ENCODE data around the gene RPUSD2. TPM values are rescaled to one million over a fixed set of nuclear protein-coding genes. Genes with fewer than 3 reads are reported as not detected.

RPUSD2 gene
- polyA plus RNA-seq (2012; rRNA removed): 10.3 and 10.8 TPM in 2 replicates
- polyA plus RNA-seq (2012; cell fraction: cytosol; rRNA removed): 7.0 and 9.1 TPM in 2 replicates
- polyA plus RNA-seq (2012; cell fraction: nucleus; rRNA removed): 8.9 and 13.0 TPM in 2 replicates

- no peaks in the 10 kb centered on the region for H3K27me3 ChIP-seq (ENCODE audit: insufficient read depth)
- H3K36me3 ChIP-seq (replicated peaks in 1 of 2; ENCODE audit: control insufficient read depth in 1 of 2, insufficient read depth in 2 of 2, low read length in 1 of 2): peaks cover 12 to 14% of the 10 kb centered on the region in 2 experiments
- TF ChIP-seq YY1 (IDR thresholded peaks at IDR 0.05; ENCODE audit: low read depth) (peak; percentile 51; the same call in 1 of the 2 replicates), MEF2A (IDR thresholded peaks at IDR 0.05; ENCODE audit: borderline replicate concordance, low read depth) (no peak), TAF1 (IDR thresholded peaks at IDR 0.05; ENCODE audit: borderline replicate concordance, low read depth, low read length) (peak; percentile 60; the same call in 1 of the 2 replicates), GABPA (IDR thresholded peaks at IDR 0.05; ENCODE audit: low read depth) (no peak), EP300 (IDR thresholded peaks at IDR 0.05; ENCODE audit: borderline replicate concordance in 1 of 2, low read depth in 1 of 2, low read length in 1 of 2) (peak in 1 of 2 experiments; percentile 6; a peak in 1 of 4 replicates), FOSL2 (IDR thresholded peaks at IDR 0.05; ENCODE audit: borderline replicate concordance, low read depth) (no peak), CTCF (IDR thresholded peaks at IDR 0.05) (no peak), NFIC (IDR thresholded peaks at IDR 0.05; ENCODE audit: borderline replicate concordance) (no peak), RFX5 (IDR thresholded peaks at IDR 0.05; ENCODE audit: low read length) (peak; percentile 65; the same call in 1 of the 2 replicates), MAX (IDR thresholded peaks at IDR 0.05; ENCODE audit: low read depth) (peak; percentile 96), USF1 (IDR thresholded peaks at IDR 0.05; ENCODE audit: borderline replicate concordance, low read depth) (no peak), MXI1 (IDR thresholded peaks at IDR 0.05; ENCODE audit: low read depth, low read length) (peak; percentile 99), JUND (IDR thresholded peaks at IDR 0.05) (no peak), SIN3A (IDR thresholded peaks at IDR 0.05; ENCODE audit: borderline replicate concordance, low read depth, low read length) (peak; percentile 93), EZH2phosphoT487 (IDR thresholded peaks at IDR 0.05; ENCODE audit: borderline replicate concordance, low read depth) (no peak), POLR2AphosphoS5 (IDR thresholded peaks at IDR 0.05; ENCODE audit: low read depth, low read length) (peak; percentile 91), TCF12 (IDR thresholded peaks at IDR 0.05) (no peak), CHD2 (IDR thresholded peaks at IDR 0.05; ENCODE audit: low read length, partially characterized antibody) (peak; percentile 95)
- H3K79me2 ChIP-seq (ENCODE audit: insufficient read depth): peaks cover 35% of the 10 kb centered on the region
- peaks cover 4 to 10% of the 10 kb centered on the region in 2 experiments; a peak in 3 of 4 replicates for H3K4me1 ChIP-seq (ENCODE audit: control insufficient read depth in 1 of 2, insufficient read depth in 2 of 2, low read depth in 1 of 2, low read length in 1 of 2)
- peaks cover 2% of the 10 kb centered on the region for H3F3A ChIP-seq (replicated peaks; ENCODE audit: insufficient read depth)
- peak within 1 kb of the TSS; percentile 85 to 88 for H3K4me3 ChIP-seq (ENCODE audit: low read depth in 2 of 2, low read length in 1 of 2)
- no peaks in the 10 kb centered on the region for H3K9me3 ChIP-seq
- H2AFZ ChIP-seq (ENCODE audit: low read depth): peak within 1 kb of the TSS; percentile 99
- DNase-seq: peak; percentile 97
- 1% methylated on average over 41 of the region's 62 CpGs for WGBS (ENCODE audit: low lambda C conversion rate)
- H3K9ac ChIP-seq: peak within 1 kb of the TSS; percentile 74
- H3K27ac ChIP-seq (ENCODE audit: low read depth in 2 of 2, low read length in 1 of 2): peak within 1 kb of the TSS; percentile 68 to 75
- ChIA-PET CTCF (interaction anchor here (0.8 to 1.5 kb wide), 4 partner anchors 10 to 325 kb away, joined by 3 to 5 read pairs (median 4); partner anchors contain the start of gene VPS18), POLR2A (interaction anchor here (0.6 to 1.3 kb wide), 8 partner anchors 10 to 229 kb away, joined by 3 to 4 read pairs (median 4); partner anchors contain the start of genes BAHD1 and CCDC9B)
- H3K4me2 ChIP-seq: peak within 1 kb of the TSS; percentile 97
- no peaks in the 10 kb centered on the region for H3K9me2 ChIP-seq
- H4K20me1 ChIP-seq (ENCODE audit: insufficient read depth): no peaks in the 10 kb centered on the region
These were observed at the start of gene RPUSD2 for GRCh38 chr15:40569129-40569953. TSS of gene RPUSD2 (plus strand) at chr15:40569299. CDS start at chr15:40569338, 39 bp downstream.

Measured in SK-N-SH (cell line).